GM21619 (cell line): Measurements from ENCODE around the gene TBC1D19.

Source experiments
- ATAC-seq: cut with Tn5 transposase; IDR thresholded peaks from one replicate; pipeline ENCODE4 v1.9.1; 2021; ENCODE audit not compliant: unreplicated experiment

TBC1D19 gene

GRCh38 chr4:26729027-26729426 is 145.1 kb downstream of the TBC1D19 start:
- ATAC-seq, result no peak

- ATAC-seq, result no peak
Observed at GRCh38 chr4:26729547-26729946, 145.7 kb downstream of the TBC1D19 start.

- ATAC-seq, result peak; percentile 84
Observed at GRCh38 chr4:26731351-26732035, 147.6 kb downstream of the TBC1D19 start.

- ATAC-seq, result no peak
Observed at GRCh38 chr4:26732356-26732755, 148.5 kb downstream of the TBC1D19 start.

GRCh38 chr4:26736621-26737020 is 152.7 kb downstream of the TBC1D19 start:
- ATAC-seq, result no peak

GRCh38 chr4:26737385-26737784 is 153.5 kb downstream of the TBC1D19 start:
- ATAC-seq, result no peak

GRCh38 chr4:26741491-26741871 is 157.6 kb downstream of the TBC1D19 start:
- ATAC-seq, result no peak

GRCh38 chr4:26746802-26747213 is 162.9 kb downstream of the TBC1D19 start:
- ATAC-seq, result peak; percentile 99

GRCh38 chr4:26748811-26749210 is 164.9 kb downstream of the TBC1D19 start:
- no peak for ATAC-seq

- ATAC-seq, result no peak
Observed at GRCh38 chr4:26749867-26750266, 166.0 kb downstream of the TBC1D19 start.

GRCh38 chr4:26751004-26751403 is 167.1 kb downstream of the TBC1D19 start:
- ATAC-seq, result no peak

GRCh38 chr4:26751838-26752237 is 168.0 kb downstream of the TBC1D19 start:
- ATAC-seq, result peak; percentile 94

- no peak for ATAC-seq
Observed at GRCh38 chr4:26753187-26753586, 169.3 kb downstream of the TBC1D19 start.

GRCh38 chr4:26753617-26754016 is 169.7 kb downstream of the TBC1D19 start:
- no peak for ATAC-seq

- no peak for ATAC-seq
Observed at GRCh38 chr4:26757751-26758150, 173.9 kb downstream of the TBC1D19 start.

- ATAC-seq, result no peak
Observed at GRCh38 chr4:26758899-26759298, 175.0 kb downstream of the TBC1D19 start.

GRCh38 chr4:26762650-26763049 is 178.8 kb downstream of the TBC1D19 start:
- no peak for ATAC-seq

- ATAC-seq, result no peak
Observed at GRCh38 chr4:26763063-26763462, 179.2 kb downstream of the TBC1D19 start.

GRCh38 chr4:26763648-26764047 is 179.8 kb downstream of the TBC1D19 start:
- no peak for ATAC-seq

GRCh38 chr4:26764231-26764630 is 180.3 kb downstream of the TBC1D19 start:
- ATAC-seq, result no peak

- no peak for ATAC-seq
Observed at GRCh38 chr4:26765515-26765914, 181.6 kb downstream of the TBC1D19 start.

- no peak for ATAC-seq
Observed at GRCh38 chr4:26766141-26766540, 182.3 kb downstream of the TBC1D19 start.
